Measurements from ENCODE around the gene PNCK.

Gene PNCK

GRCh38 chrX:153642051-153642654 is 31.5 kb downstream of the PNCK start:
- DNase-seq (ENCODE audit: low read depth in 2 of 2) = no peak

DNA sequence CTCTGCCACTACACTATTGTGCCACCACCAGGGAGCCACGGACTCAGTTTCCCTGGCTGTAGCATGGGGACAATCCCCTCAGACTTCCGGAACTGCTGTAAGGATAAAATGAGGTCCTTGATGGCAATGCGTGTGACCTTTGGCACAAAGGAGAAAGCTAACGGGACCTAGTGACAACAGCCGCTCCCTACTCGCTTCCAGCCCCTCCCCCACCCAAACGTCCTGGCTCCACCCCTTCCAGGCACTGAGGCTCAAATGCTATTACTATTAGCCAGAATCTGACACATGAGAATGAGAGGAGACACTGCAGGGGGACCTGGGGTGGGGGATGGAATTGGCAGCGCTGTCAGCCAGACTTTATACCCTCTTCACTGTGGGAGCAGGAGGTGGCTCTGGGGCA is 32.0 kb downstream of the PNCK start:
- no peak for DNase-seq (ENCODE audit: low read depth in 2 of 2)

GRCh38 chrX:153640736-153641575 is 32.7 kb downstream of the PNCK start:
- DNase-seq (ENCODE audit: low read depth in 2 of 2) = no peak

GRCh38 chrX:153640045-153640686 is 33.4 kb downstream of the PNCK start:
- no peak for DNase-seq (ENCODE audit: low read depth in 2 of 2)

DNA sequence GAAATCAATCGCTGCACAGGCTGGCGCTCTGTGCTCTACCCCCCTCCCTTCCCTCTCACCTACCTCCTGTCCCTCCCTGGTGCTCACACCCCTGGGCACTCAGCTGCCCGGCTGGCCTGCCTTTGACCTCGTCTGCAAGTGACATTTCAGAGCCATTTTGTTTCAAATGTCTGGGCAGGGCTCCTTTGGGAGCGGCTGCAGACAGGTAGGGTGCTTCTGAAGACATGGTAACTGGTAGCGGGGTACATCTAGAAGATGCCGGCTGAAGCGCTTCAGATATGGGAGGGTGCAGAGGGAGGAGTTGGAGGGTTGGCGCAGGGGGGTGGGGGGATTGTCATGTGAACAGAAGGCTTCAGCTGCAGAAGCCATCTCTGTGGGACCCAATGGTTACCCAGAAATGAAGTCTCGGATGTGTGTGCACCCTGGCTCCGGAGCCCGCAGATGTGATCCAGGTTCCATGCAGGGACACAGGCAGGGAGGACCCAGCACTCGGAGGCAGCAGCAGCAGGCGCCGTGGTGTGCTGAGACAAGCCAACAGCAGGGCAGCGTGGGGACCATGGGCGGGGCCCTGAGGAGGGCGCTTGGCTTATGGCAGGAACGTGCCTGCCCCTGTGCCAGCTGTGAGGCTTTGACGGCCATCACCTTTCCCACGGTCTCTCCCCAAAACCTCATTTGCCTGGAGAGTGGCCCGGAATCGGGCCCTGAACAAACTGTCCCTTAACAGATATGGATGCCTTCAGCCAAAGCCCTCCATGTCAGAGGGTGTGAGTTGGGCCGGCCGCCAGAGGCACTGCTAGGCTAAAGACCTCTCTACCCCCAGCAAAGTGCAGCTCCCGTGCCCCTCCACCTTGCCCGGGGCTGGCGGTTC is 34.2 kb downstream of the PNCK start:
- no peak for DNase-seq (ENCODE audit: low read depth in 2 of 2)

DNA sequence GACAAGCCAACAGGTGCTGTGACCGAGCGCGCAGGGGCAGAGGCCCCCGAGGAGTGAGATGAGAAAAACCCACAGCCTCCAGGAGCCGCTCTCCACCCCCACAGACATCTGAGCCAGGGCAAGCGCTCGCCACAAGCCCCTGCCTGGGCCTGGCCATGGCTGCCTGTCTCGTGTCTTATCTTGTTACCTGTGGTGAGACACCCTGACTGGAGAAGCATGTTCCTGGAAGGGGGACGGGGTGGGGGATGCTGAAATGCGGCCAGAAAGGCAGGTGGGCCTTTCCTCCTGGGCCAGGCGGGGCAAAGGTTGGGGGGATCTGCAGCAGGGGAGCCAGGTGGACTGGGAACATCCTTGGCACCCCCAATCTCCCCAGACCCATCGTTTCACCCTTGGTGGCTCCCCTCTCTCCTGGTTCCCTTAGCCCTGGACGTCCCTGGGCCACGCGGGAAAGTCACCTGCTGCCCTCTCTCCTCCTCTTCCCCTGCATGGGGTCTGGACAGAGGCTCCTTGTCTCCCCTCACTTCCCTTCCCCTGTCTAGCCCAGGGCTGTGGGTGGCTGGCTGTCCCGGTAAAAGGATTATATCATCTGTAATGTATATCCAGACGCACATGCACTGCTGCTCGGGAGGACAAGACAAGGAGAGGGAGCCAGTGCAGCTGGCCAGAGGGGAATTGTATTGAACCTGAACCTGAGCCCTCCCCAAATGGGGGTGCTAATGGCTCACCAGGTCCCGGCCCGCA is 35.0 kb downstream of the PNCK start:
- no peak for DNase-seq (ENCODE audit: low read depth in 2 of 2)

DNA sequence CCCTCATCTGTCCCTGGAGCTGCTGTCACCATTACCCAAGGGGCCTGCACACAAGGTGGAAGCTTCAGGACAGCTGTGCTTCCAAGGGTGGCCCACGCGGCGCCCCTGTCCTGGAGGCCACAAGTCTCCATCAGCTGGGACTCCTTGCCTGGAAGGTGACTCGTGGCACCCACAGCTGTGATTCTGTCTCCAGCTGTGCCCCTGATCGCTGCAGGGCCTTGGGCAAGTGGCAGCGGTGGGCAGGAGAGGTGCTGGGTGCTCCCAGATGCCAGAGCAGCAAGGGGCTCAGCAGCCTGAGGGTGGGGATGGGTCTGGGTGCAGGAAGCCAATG is 35.6 kb downstream of the PNCK start:
- DNase-seq (ENCODE audit: low read depth in 2 of 2) = no peak

DNA sequence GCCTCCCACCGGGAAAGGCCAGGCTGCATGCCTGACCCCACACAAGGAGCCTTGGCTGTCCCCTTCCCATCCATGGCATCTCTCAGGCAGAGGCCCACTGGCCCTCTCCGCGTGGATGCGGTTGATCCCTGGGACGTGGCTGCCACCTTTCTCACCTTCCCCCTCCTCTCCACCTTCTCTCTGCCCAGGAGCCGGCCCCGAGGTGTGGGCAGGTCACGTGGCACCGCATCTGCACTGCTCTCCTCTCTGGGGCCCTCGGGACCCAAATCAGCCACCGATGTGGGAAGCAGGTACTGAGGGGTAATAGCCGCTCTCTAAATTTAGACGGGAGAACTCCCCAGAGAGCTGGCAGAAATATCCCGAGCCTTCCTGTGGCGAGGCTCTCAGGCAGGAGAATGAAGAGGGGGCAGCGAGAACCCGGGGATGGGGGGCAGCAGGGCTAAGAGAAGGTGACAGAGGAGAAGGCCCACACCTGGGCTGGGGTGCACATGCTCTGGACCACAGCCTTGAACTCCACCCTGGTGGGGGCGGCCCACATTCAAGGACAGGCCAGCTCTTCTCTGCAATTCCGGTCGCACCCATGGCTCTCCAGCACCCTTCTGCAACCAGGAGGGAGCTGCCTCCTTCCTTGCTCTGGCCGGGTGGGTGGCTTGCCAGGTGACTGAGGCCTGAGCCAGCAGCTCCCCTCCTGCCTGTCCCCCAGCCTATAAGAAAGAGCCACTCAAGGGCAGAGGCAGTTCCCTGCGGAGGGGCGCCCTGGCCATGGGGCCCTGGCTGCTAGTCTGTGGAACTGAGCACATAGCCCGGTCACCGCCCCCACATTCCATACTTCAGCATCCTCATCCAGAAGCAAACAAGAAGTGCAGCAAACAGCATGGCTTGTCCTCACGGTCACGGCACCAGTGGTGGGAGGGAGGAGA is 36.2 kb downstream of the PNCK start:
- DNase-seq (ENCODE audit: low read depth in 2 of 2) = no peak

GRCh38 chrX:153636716-153637115 is 36.9 kb downstream of the PNCK start:
- no peak for DNase-seq (ENCODE audit: low read depth in 2 of 2)

- no peak for DNase-seq (ENCODE audit: low read depth in 2 of 2)
These were observed 37.6 kb downstream of the PNCK start for GRCh38 chrX:153635788-153636668.

- DNase-seq (ENCODE audit: low read depth in 2 of 2) = no peak
These were observed 38.2 kb downstream of the PNCK start for GRCh38 chrX:153635388-153635787.

- DNase-seq (ENCODE audit: low read depth in 2 of 2) = no peak
These were observed 38.8 kb downstream of the PNCK start for GRCh38 chrX:153634832-153635231.

DNA sequence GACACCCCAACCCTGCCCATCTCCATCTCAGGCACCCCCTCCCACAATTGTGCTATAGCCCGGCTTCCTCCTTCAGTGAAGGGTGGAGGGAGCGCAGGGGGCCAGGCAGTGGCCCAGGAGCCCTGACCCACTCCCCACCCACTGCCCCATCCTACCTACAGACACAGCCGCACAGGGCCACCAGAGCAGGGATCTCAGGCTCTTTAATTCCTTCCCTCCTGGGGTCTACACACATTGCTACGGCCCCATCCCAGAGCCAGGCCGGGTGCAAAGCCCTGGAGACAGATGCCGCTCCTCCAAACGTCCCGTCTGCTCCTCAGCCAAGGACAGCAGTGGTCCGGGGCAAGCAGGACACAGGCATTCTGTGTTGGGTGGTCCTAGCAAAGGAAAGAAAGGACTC is 39.4 kb downstream of the PNCK start:
- no peak for DNase-seq (ENCODE audit: low read depth in 2 of 2)

- no peak for DNase-seq (ENCODE audit: low read depth in 2 of 2)
These were observed 39.9 kb downstream of the PNCK start for GRCh38 chrX:153633607-153634180.

DNA sequence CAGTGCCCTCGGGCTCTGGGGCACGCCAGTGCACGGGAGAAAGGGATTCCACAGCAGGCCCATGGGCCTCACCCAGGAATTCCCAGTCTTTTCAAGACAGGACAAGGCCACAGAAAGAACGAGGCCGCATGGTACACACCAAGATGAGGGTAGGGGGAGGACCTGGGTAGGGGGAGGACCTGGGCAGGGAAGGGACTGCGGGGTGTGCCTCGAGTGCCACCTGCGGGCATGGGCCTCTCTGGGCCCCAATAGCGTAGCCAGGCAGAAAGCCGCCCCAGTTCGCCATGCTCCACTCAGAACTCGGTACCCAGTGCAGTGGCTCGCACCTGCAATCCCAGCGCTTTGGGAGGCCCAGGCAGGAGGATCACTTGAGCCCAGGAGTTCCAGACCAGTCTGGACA is 40.6 kb downstream of the PNCK start:
- no peak for DNase-seq (ENCODE audit: low read depth in 2 of 2)

DNA sequence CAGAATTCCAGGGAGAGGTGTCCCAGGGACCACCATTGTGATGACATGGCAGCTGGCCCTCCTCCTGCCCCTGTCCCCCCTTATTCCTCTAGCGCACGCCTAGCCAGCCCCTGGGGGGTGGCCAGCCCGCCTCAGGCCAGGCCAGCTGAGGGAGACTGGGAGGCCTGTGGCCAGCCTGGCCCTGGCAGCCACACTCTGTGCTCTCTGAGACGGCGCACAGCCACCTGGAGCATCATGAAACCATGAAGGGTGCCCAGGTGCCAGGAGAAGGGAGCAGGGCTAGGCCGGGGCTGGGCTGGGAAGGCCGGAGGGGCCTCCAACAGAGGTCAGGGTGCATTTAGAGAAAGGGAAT is 41.0 kb downstream of the PNCK start:
- DNase-seq (ENCODE audit: low read depth in 2 of 2) = no peak

GRCh38 chrX:153631907-153632594 is 41.6 kb downstream of the PNCK start:
- DNase-seq (ENCODE audit: low read depth in 2 of 2) = no peak

DNA sequence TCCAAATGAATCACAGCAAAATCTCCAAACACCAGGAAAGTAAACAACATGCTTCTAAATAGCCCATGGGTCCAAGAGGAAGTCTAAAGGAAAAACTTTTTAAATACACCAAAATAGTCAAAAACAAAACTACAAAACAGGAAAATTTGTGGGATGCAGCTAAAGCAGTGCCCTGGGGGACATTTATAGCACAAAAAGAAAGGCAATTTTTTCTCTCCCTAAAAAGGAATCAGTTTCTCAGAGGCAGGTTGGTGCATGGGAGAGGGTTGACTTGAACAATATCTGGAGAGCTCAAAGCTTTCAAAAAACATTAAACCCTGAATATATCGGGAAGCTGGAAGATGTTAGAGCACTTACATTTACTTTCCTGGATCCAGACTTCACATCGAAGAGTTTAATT is 42.3 kb downstream of the PNCK start:
- DNase-seq (ENCODE audit: low read depth in 2 of 2) = no peak

DNA sequence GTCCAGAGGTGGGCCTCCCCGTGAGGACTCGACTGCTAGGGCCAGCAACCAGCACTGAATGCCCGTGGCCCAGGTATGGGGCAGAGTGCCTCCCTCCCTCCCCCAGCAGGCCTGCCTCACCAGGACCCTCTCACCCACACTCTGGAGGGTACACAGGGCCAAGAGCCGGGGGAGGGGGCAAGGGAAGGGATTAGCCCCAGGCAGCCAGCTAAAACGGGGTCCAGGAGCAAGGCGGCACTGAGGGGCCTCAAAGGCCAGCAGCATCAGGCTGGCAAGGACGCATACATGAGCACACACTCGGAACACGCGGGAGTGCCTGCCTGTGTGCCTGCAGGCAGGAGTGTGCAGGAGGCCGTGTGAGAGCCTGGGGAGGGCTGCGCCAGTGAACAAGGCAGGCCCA is 44.9 kb downstream of the PNCK start:
- no peak for DNase-seq (ENCODE audit: low read depth in 2 of 2)

Data from activated CD8-positive, alpha-beta memory T cell treated with anti-CD3 and anti-CD28 coated beads for 4 hours (primary cell).